Measurements from ENCODE around the gene DOCK7.
A peak's percentile ranks its signal among the peaks of the same experiment; 100 is the strongest.
"Not testable (repeated sequence)": the region's sequence is repeated elsewhere in the genome, so short reads cannot be mapped to it uniquely, and the experiment has no call there.

Gene DOCK7

GRCh38 chr1:62588000-62588399, 100.2 kb downstream of the DOCK7 start:
- H3K4me3 ChIP-seq (ENCODE audit: control insufficient read depth, low read depth, low read length) = no peak overlapping the region
- DNase-seq (ENCODE audit: low read depth) = peak; percentile 1
- no peak for TF ChIP-seq CTCF (conservative IDR thresholded peaks at IDR 0.05; ENCODE audit: control insufficient read depth, insufficient read depth, low read depth, low read length)

GRCh38 chr1:62585469-62586155, 102.6 kb downstream of the DOCK7 start:
- H3K4me3 ChIP-seq (ENCODE audit: control insufficient read depth, low read depth, low read length) = no peak overlapping the region
- no peak for TF ChIP-seq CTCF (conservative IDR thresholded peaks at IDR 0.05; ENCODE audit: control insufficient read depth, insufficient read depth, low read depth, low read length)
- no peak for DNase-seq (ENCODE audit: low read depth)

- DNase-seq (ENCODE audit: low read depth) = no peak
- no peak for TF ChIP-seq CTCF (conservative IDR thresholded peaks at IDR 0.05; ENCODE audit: control insufficient read depth, insufficient read depth, low read depth, low read length)
These were observed 114.5 kb downstream of the DOCK7 start for GRCh38 chr1:62573675-62574074.

GRCh38 chr1:62572476-62572875, 115.7 kb downstream of the DOCK7 start:
- no peak for DNase-seq (ENCODE audit: low read depth)
- TF ChIP-seq CTCF (conservative IDR thresholded peaks at IDR 0.05; ENCODE audit: control insufficient read depth, insufficient read depth, low read depth, low read length) = no peak
- no peak overlapping the region for H3K4me3 ChIP-seq (ENCODE audit: control insufficient read depth, low read depth, low read length)

More at GRCh38 chr1:62573675-62574074, 114.5 kb downstream of the DOCK7 start:
- H3K4me3 ChIP-seq (ENCODE audit: control insufficient read depth, low read depth, low read length) = no peak overlapping the region

- not testable (repeated sequence) for DNase-seq (ENCODE audit: low read depth)
These were observed 116.7 kb downstream of the DOCK7 start for GRCh38 chr1:62571517-62571916.

GRCh38 chr1:62567926-62568325, 120.3 kb downstream of the DOCK7 start:
- DNase-seq (ENCODE audit: low read depth); H3K4me3 ChIP-seq (ENCODE audit: control insufficient read depth, low read depth, low read length): not testable (repeated sequence)

More at GRCh38 chr1:62571517-62571916, 116.7 kb downstream of the DOCK7 start:
- H3K4me3 ChIP-seq (ENCODE audit: control insufficient read depth, low read depth, low read length) = not testable (repeated sequence)

- not testable (repeated sequence) for H3K4me3 ChIP-seq (ENCODE audit: control insufficient read depth, low read depth, low read length); DNase-seq (ENCODE audit: low read depth)
These were observed 121.0 kb downstream of the DOCK7 start for GRCh38 chr1:62567182-62567581.

GRCh38 chr1:62561306-62561705, 126.9 kb downstream of the DOCK7 start:
- no peak overlapping the region for H3K4me3 ChIP-seq (ENCODE audit: control insufficient read depth, low read depth, low read length)
- no peak for DNase-seq (ENCODE audit: low read depth)
- TF ChIP-seq CTCF (conservative IDR thresholded peaks at IDR 0.05; ENCODE audit: control insufficient read depth, insufficient read depth, low read depth, low read length) = no peak
